Mucosa of gallbladder (tissue), 1 donor: ENCODE results near the gene TBC1D4. TPM values are rescaled to one million over a fixed set of nuclear protein-coding genes. Genes with fewer than 3 reads are reported as not detected.
"Not testable (repeated sequence)": the region's sequence is repeated elsewhere in the genome, so short reads cannot be mapped to it uniquely, and the experiment has no call there.

Experiments used
- DNase-seq: peaks from one replicate; pipeline ENCODE4 v3.0.0-alpha.2; 2020; ENCODE audit warnings: low spot score
- total RNA-seq: library from RNA; stranded (reverse); gene quantifications from one replicate; pipeline ENCODE4 v1.2.1, GENCODE V29; 2021
- donor health status: DM: no; HTN: no; CAD: no.

The TBC1D4 gene
- total RNA-seq, 1 donor from 2014 or later = 36.6 TPM

DNA sequence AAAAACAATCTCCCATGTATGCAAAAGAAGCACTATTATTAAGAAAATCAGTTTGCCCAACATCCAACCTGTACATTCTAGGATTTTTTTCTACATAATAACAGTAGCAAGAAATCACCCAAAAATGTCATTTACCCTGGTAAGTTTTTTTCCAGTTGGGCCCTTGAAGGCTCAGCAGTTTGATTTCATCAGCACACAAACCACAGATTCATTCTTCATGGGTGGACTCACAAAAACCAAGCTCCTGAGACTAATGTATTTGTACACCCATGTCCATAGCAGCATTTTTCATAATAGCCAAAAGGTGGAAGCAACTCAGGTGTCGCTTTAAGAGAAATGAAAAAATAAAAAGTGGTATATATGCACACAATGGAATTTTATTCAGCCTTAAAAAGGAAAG is 210.1 kb downstream of the TBC1D4 start:
- no peak for DNase-seq

DNA sequence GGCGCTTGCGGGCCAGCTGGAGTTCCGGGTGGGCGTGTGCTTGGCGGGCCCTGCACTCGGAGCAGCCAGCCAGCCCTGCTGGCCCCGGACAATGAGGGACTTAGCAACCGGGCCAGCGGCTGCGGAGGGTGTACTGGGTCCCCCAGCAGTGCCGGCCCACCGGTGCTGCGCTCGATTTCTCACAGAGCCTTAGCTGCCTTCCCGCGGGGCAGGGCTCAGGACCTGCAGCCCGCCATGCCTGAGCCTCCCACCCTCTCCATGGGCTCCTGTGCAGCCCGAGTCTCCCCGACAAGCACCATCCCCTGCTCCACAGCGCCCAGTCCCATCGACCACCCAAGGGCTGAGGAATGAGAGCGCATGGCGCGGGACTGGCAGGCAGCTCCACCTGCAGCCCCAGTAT is 213.5 kb downstream of the TBC1D4 start:
- not testable (repeated sequence) for DNase-seq

DNA sequence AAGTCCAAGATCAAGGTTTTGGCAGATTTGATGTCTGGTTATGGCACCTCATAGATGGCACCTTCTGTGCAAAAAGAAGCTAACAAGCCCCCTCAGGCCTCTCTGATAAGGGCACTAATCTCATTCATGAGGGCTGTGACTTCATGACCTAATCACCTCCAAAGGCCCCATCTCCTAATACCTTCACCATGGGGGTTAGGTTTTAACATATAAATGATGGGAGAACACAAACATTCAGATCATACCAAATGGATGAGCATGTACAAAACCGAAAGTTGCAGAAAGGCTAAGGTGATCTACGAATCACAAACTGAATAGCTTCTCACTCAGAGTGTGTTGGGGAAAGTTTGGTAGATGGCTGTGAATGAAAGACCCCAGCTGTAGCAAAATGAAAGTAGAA is 217.4 kb downstream of the TBC1D4 start:
- DNase-seq = no peak

DNA sequence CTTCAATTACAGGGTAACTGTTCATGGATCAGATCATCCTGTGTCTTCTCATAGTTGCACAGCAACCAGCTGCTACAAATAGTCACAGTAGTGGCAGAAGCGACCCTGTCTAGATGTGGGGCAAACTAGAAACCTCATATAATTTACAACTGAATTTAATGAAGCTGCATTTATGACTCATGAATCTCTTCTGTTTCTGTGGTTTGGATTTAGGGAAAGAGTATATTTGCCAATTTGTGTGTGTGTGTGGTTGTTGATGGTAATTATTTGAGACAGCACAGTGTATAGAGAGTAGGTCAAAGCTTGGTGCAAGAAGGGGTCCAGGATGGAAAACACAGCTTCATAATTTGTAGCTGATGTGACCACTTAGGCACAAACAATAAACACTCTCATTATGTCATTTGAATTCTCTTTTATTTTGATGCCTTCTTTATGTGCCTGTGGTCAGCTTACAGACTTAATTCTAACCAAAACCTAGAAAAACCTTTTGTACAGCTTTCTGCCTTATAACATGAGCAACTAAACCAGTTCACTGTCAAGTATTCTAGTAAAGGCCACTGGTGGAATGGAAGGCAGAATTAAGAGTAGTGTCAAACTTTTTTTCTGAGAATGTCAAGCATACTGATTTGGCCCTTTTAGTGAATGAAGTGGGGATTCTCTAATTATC is 218.1 kb downstream of the TBC1D4 start:
- no peak for DNase-seq

DNA sequence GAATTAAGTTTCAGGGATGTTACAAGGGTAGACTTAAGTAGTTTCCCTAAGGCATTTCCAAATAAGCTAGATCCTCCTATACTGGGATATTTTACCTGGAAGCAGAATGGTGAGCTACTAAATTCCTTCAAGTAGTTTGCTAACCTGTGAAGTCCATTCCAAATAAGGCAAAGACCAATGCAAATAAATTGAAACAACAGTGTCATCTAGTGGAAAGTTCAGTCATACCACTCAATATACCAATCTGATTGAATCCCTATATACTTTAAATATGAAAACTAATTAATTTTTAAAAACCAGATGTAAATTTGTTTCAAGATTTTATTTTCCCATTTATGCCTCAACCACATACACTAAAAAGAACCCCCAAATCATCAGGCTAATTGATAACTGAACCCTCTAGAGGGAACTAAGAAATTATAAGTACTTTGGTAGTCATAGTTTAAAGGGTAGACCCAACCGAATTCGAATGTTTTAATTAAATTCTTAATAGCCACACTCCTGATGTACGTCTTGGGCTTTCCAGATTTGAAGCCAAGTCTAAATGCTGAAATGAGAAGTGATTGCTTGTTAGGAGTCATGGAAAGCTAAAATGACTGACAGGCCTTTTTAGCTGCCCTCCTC is 223.7 kb downstream of the TBC1D4 start:
- no peak for DNase-seq

DNA sequence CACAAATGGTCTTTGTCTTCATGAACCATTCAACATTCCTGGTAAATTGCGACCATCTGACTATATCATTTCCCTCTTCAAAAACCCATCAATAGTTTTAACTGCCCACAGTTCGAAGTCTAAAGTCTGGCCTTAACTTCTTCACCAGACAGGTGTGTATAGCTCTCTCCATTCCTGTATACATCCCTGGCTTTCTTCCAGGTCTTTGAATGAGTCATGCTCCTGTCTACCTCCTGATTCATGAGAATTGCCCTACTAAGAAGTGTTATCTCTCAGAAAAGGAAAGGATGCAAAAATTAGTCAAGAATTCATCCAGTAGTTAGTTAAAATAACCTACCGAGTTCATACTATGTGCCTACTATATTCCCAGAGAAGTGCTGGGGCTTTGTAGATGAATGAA is 225.0 kb downstream of the TBC1D4 start:
- DNase-seq = peak; percentile 46

DNA sequence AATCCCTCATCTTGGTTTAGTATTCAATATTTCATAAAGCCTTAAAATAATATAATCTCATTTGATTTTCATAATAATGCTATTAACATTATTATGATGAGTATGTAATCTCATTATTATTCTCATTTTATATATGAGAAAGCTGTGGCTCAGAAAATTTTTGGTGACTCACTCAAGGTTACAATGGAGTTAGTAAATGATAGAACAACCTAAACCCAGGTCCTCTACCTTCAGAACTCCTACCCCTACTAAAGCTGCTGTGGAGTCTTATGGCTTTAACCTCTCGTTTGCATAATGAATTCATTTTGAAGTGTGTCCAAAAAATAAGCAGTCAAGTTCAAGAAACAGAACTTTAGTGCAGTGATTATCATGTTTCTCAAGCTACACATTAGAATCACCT is 226.3 kb downstream of the TBC1D4 start:
- DNase-seq = no peak

DNA sequence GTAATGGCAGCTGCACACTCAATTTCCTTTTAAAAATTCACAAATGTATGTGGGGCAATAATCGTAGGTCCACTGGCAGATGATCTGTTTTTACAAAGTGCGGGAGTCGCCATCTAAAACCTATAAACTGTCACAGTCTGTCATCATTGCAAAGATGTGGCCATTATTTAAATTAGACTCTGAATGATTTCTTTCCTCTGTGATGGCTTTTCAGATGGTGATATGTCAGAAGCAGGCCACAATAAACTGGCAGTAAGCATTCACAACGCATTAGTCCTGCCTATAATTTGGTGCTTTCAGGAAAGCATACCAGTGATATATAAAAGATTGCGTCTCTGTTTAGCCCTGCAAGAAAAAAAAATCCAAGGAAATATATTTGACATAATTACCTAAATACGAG is 226.8 kb downstream of the TBC1D4 start:
- DNase-seq = no peak

DNA sequence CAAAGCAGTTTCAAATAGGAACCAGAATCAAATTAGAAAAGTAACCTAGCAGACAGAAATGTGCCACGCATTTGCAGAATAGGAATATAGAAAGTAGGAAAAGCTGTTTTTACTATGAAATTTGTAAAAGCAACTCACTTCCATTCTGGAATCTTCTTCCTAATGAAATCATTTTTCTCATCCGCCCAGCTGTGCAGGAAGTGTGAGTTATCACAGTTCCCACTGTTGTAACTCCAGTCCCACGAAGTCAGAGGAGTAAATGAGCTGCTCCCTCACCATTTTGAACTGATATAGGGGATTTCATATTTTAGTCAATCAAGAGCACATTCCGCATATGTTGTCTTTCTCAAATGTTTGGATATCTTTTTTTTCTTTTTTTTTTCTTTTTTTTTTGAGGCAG is 230.8 kb downstream of the TBC1D4 start:
- DNase-seq = no peak

DNA sequence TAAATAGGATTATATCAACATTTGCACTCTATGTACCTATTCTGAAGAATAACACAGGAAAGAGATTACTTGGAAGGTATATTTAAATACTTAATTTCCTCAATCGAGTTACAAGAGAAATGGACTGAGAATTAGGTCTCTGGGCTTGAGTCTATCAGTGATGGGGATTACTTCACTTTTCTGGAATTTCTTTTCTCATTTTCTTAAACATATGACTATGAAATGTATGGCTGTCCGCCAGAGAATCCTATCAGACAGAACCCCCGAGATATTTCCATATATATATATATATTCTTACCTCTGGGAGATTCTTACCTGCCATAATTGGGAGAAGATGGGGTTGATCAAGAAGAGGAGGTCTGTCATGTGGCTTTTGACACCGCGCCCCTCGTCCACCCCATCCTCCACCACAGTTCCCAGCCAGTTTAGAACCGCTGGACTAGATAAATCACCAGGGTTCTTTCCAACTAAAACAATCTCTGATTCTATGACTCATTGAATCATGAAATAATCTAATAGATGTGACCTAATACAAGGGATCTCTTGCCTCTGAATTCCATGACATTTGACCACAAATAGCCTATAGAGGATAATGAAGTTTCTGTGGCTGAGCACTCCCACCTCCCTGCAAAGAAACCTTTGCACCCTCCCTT is 231.3 kb downstream of the TBC1D4 start:
- no peak for DNase-seq

DNA sequence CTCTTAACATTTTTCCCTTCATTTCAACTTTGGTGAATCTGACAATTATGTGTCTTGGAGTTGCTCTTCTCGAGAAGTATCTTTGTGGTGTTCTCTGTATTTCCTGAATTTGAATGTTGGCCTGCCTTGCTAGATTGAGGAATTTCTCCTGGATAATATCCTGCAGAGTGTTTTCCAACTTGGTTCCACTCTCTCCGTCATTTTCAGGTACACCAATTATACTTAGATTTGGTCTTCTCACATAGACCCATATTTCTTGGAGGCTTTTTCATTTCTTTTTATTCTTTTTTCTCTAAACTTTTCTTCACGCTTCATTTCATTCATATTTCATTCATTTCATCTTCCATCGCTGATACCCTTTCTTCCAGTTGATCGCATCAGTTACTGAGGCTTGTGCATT is 236.4 kb downstream of the TBC1D4 start:
- not testable (repeated sequence) for DNase-seq

DNA sequence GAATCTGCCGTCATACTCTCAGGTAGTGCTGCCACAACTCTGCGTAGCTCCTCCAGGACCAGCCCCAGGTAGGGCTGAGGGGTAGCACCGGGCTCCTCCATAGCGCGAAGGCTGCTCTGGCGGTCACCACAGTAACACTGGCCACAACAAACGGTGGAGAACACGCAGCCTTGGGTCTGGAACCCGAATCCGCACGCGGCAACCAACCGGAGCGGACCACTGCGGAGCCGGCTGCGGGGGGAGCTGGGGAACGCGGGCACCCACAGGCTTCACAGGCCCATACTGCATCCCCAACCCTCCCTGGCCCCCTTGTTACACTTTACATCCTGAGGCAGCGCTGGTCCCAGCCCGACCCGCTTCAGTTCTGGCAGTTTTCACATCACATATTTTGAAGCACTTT is 241.7 kb downstream of the TBC1D4 start:
- DNase-seq = not testable (repeated sequence)

DNA sequence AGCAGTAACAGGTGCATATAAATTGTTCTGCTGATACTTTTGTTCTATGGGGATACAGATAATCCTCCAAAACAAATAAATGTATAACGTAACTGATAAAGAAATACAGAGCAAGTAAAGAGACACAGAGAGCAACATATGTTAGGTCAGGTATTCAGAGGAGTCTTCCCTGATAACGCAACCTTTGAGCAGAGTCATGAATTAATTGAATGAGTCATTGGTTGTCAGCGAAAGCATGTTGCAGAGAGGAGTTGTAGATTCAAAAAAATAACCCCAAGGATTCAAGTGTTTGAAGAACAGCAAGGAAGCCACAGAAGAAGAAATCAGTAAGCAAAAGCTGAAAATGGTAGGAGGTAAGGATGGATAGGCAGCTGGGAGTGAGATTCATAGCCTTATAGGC is 245.2 kb downstream of the TBC1D4 start:
- no peak for DNase-seq

Other genes with a start within 250 kb of the TBC1D4 start
- gene COMMD6, start 55.7 kb upstream of the TBC1D4 start, total RNA-seq = 207 TPM
- 21.0 TPM for gene UCHL3, start 67.6 kb upstream of the TBC1D4 start, total RNA-seq
- 124 TPM for gene LMO7, start 154.2 kb upstream of the TBC1D4 start, total RNA-seq